ENCODE data around the gene MLYCD. TPM values are rescaled to one million over a fixed set of nuclear protein-coding genes. Genes with fewer than 3 reads are reported as not detected.
A peak's percentile ranks its signal among the peaks of the same experiment; 100 is the strongest.

The MLYCD gene
- total RNA-seq, 1 donor from 2014 or later = 2.8 TPM

DNA sequence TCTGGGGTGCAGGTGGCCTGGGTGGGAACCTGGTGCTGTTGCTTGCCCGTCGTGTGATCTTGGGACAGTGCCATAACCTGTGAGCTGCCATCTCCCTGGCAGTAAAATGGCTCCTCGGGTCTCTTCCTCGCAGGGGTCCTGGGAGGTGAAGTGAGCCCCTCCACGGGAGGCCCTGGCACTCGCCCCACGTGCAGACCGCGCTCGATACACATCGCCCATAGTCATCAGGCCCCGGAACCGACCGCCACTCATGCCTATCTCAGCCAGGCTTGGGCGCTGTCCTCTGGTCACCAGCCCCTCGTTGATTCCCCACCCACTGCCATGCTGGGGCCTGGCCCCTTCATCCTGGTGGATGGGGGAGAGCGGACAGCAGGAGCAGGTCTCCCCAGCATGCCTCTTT is 32.6 kb downstream of the MLYCD start:
- Histone ChIP-seq H3K4me3 (ENCODE audit: insufficient read depth, low read depth, low read length) (no peak overlapping the region), H3K27me3 (ENCODE audit: insufficient read depth, low read length) (peaks cover 2% of the 10 kb centered on the region), H2AFZ (ENCODE audit: low read depth, low read length) (no peak overlapping the region), H3K27ac (ENCODE audit: low read depth, low read length) (no peak overlapping the region), H3K4me2 (ENCODE audit: low read length) (no peak overlapping the region), H3K4me1 (ENCODE audit: insufficient read depth, low read length) (peaks cover 11% of the 10 kb centered on the region), H3K79me2 (ENCODE audit: insufficient read depth, low read length) (no peaks in the 10 kb centered on the region), H3K9ac (ENCODE audit: low read length) (no peak overlapping the region), H3K9me3 (ENCODE audit: insufficient read depth, low read depth, low read length) (no peaks in the 10 kb centered on the region), H3K36me3 (ENCODE audit: insufficient read depth, low read length) (no peaks in the 10 kb centered on the region), H4K20me1 (ENCODE audit: insufficient read depth, low read length) (no peaks in the 10 kb centered on the region)
- H3K4me1 Mint-ChIP-seq (ENCODE audit: low read depth, unreplicated experiment) = peaks cover 15% of the 10 kb centered on the region
- H3K36me3 Mint-ChIP-seq (ENCODE audit: low read depth, unreplicated experiment) = peaks cover 3% of the 10 kb centered on the region
- FAIRE-seq (no peak), DNase-seq (ENCODE audit: low read depth) (no peak)
- TF ChIP-seq, protein P1, sequence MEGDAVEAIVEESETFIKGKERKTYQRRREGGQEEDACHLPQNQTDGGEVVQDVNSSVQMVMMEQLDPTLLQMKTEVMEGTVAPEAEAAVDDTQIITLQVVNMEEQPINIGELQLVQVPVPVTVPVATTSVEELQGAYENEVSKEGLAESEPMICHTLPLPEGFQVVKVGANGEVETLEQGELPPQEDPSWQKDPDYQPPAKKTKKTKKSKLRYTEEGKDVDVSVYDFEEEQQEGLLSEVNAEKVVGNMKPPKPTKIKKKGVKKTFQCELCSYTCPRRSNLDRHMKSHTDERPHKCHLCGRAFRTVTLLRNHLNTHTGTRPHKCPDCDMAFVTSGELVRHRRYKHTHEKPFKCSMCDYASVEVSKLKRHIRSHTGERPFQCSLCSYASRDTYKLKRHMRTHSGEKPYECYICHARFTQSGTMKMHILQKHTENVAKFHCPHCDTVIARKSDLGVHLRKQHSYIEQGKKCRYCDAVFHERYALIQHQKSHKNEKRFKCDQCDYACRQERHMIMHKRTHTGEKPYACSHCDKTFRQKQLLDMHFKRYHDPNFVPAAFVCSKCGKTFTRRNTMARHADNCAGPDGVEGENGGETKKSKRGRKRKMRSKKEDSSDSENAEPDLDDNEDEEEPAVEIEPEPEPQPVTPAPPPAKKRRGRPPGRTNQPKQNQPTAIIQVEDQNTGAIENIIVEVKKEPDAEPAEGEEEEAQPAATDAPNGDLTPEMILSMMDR (IDR thresholded peaks at IDR 0.05; ENCODE audit: insufficient read depth, low read depth, low read length) = no peak
- TF ChIP-seq EZH2 (IDR thresholded peaks at IDR 0.05; ENCODE audit: insufficient read depth, low read length) = no peak
- H3K4me3 Mint-ChIP-seq (ENCODE audit: unreplicated experiment) = no peak overlapping the region
- peaks cover 15% of the 10 kb centered on the region for H3K27me3 Mint-ChIP-seq (ENCODE audit: low read depth, unreplicated experiment)
- no peaks in the 10 kb centered on the region for H3K9me3 Mint-ChIP-seq (ENCODE audit: unreplicated experiment)
- H3K27ac Mint-ChIP-seq (ENCODE audit: unreplicated experiment) = no peak overlapping the region

DNA sequence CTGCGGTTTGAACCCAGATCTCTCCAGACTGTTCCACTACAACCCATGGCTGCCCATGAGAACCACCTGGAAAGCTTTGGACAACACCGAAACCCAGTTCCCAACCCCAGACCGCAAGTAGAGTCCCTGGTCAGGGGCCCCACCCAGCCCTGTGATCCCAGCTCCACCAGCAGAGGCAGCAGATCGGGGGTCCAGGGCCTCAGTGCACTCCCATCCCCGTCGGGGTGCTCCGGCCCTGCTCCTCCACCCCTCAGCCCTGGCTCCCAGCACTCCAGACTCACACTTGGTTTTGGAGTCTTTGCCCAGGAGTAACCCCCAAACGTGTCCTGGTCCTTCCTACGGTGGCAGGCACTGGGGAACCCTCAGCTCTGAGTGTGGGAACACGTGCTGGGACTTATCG is 33.4 kb downstream of the MLYCD start:
- Histone ChIP-seq H4K20me1 (ENCODE audit: insufficient read depth, low read length) (no peaks in the 10 kb centered on the region), H3K27ac (ENCODE audit: low read depth, low read length) (no peak overlapping the region), H2AFZ (ENCODE audit: low read depth, low read length) (no peak overlapping the region), H3K9me3 (ENCODE audit: insufficient read depth, low read depth, low read length) (no peaks in the 10 kb centered on the region), H3K27me3 (ENCODE audit: insufficient read depth, low read length) (peaks cover 2% of the 10 kb centered on the region), H3K4me2 (ENCODE audit: low read length) (no peak overlapping the region), H3K4me1 (ENCODE audit: insufficient read depth, low read length) (peaks cover 7% of the 10 kb centered on the region), H3K4me3 (ENCODE audit: insufficient read depth, low read depth, low read length) (no peak overlapping the region), H3K79me2 (ENCODE audit: insufficient read depth, low read length) (no peaks in the 10 kb centered on the region), H3K9ac (ENCODE audit: low read length) (no peak overlapping the region), H3K36me3 (ENCODE audit: insufficient read depth, low read length) (no peaks in the 10 kb centered on the region)
- peaks cover 14% of the 10 kb centered on the region for H3K27me3 Mint-ChIP-seq (ENCODE audit: low read depth, unreplicated experiment)
- FAIRE-seq (no peak), DNase-seq (ENCODE audit: low read depth) (no peak)
- no peak overlapping the region for H3K27ac Mint-ChIP-seq (ENCODE audit: unreplicated experiment)
- H3K9me3 Mint-ChIP-seq (ENCODE audit: unreplicated experiment) = peaks cover 4% of the 10 kb centered on the region
- no peak overlapping the region for H3K4me3 Mint-ChIP-seq (ENCODE audit: unreplicated experiment)
- TF ChIP-seq, protein P1 (IDR thresholded peaks at IDR 0.05; ENCODE audit: insufficient read depth, low read depth, low read length) = no peak
- no peak for TF ChIP-seq EZH2 (IDR thresholded peaks at IDR 0.05; ENCODE audit: insufficient read depth, low read length)
- H3K36me3 Mint-ChIP-seq (ENCODE audit: low read depth, unreplicated experiment) = peaks cover 5% of the 10 kb centered on the region
- H3K4me1 Mint-ChIP-seq (ENCODE audit: low read depth, unreplicated experiment) = peaks cover 14% of the 10 kb centered on the region

DNA sequence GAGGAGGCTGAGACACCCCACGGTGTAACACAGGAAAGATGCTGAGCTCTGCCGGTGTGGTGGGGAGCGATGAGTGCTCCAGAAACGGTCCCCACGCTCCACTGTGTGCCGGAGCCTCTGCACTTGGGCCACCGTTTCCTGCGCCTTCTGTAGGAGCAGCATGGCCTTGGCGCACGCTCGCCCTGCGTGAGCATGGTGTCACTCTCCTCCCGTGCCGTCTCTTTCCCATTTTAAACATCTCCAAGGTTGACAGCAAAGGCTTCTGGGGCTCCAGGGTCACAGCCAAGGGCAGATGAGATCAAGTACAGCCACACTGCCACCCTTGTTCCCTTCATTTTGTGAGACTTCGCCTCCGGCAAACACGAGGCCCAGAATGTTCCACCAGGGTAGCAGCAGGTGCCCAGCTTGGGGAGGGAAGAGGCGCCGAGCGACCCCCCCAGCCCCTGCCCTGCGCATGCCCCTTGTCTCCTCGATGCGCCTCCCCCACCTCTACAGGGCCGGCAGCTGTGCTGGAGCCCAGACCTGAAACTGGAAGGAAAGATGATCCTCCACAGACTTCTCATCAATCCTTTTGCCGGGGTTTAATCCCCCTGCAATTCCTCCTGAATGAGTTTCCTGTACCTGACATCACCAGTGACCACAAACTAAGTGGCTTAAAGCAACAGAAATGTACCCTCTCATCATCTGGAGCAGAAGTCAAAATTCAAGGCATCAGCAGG is 34.2 kb downstream of the MLYCD start:
- Histone ChIP-seq H3K9ac (ENCODE audit: low read length) (no peak overlapping the region), H4K20me1 (ENCODE audit: insufficient read depth, low read length) (no peaks in the 10 kb centered on the region), H3K4me3 (ENCODE audit: insufficient read depth, low read depth, low read length) (no peak overlapping the region), H3K4me1 (ENCODE audit: insufficient read depth, low read length) (peaks cover 7% of the 10 kb centered on the region), H3K4me2 (ENCODE audit: low read length) (no peak overlapping the region), H3K27me3 (ENCODE audit: insufficient read depth, low read length) (peaks cover 2% of the 10 kb centered on the region), H2AFZ (ENCODE audit: low read depth, low read length) (no peak overlapping the region), H3K27ac (ENCODE audit: low read depth, low read length) (no peak overlapping the region), H3K36me3 (ENCODE audit: insufficient read depth, low read length) (no peaks in the 10 kb centered on the region), H3K9me3 (ENCODE audit: insufficient read depth, low read depth, low read length) (no peaks in the 10 kb centered on the region), H3K79me2 (ENCODE audit: insufficient read depth, low read length) (no peaks in the 10 kb centered on the region)
- Mint-ChIP-seq H3K4me3 (ENCODE audit: unreplicated experiment) (no peak overlapping the region), H3K9me3 (ENCODE audit: unreplicated experiment) (peaks cover 5% of the 10 kb centered on the region), H3K27me3 (ENCODE audit: low read depth, unreplicated experiment) (peaks cover 14% of the 10 kb centered on the region), H3K4me1 (ENCODE audit: low read depth, unreplicated experiment) (peaks cover 12% of the 10 kb centered on the region), H3K27ac (ENCODE audit: unreplicated experiment) (no peak overlapping the region), H3K36me3 (ENCODE audit: low read depth, unreplicated experiment) (peaks cover 6% of the 10 kb centered on the region)
- DNase-seq (ENCODE audit: low read depth) = peak; percentile 27
- FAIRE-seq = no peak
- TF ChIP-seq, protein P1 (IDR thresholded peaks at IDR 0.05; ENCODE audit: insufficient read depth, low read depth, low read length) = no peak
- TF ChIP-seq EZH2 (IDR thresholded peaks at IDR 0.05; ENCODE audit: insufficient read depth, low read length) = no peak

All from astrocyte (in vitro differentiated cells and primary cell).